OCI-LY7 (cell line): ENCODE measurements around the gene UBE2G2.

Experiments
- CTCF ChIP-seq: fragments of 200-600 bp; sonication (generic); conservative IDR thresholded peaks from 2 replicates; pipeline ENCODE4 v1.5.1; 2014; ENCODE audit warnings: mild to moderate bottlenecking, antibody characterized with exemption, low read length, moderate library complexity, mixed read lengths
- EZH2phosphoT487 ChIP-seq: fragments of 200-600 bp; sonication (generic); IDR thresholded peaks from 2 replicates; pipeline ENCODE4 v1.6.1; 2018; ENCODE audit warnings: low read depth, borderline replicate concordance, mild to moderate bottlenecking, mixed run types, antibody characterized with exemption, low read length, moderate library complexity, mixed read lengths

- TF ChIP-seq CTCF (no peak), EZH2phosphoT487 (no peak)
Observed at GRCh38 chr21:44838039-44838895, 36.6 kb upstream of the UBE2G2 start.
